HG03571 (cell line): ENCODE data around the gene OR4K14.
"Not testable (repeated sequence)": the region's sequence is repeated elsewhere in the genome, so short reads cannot be mapped to it uniquely, and the experiment has no call there.

Experiments used
- ATAC-seq: cut with Tn5 transposase; IDR thresholded peaks from one replicate; pipeline ENCODE4 v1.9.1; 2021; ENCODE audit not compliant: unreplicated experiment

OR4K14 gene, protein sequence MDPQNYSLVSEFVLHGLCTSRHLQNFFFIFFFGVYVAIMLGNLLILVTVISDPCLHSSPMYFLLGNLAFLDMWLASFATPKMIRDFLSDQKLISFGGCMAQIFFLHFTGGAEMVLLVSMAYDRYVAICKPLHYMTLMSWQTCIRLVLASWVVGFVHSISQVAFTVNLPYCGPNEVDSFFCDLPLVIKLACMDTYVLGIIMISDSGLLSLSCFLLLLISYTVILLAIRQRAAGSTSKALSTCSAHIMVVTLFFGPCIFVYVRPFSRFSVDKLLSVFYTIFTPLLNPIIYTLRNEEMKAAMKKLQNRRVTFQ

DNA sequence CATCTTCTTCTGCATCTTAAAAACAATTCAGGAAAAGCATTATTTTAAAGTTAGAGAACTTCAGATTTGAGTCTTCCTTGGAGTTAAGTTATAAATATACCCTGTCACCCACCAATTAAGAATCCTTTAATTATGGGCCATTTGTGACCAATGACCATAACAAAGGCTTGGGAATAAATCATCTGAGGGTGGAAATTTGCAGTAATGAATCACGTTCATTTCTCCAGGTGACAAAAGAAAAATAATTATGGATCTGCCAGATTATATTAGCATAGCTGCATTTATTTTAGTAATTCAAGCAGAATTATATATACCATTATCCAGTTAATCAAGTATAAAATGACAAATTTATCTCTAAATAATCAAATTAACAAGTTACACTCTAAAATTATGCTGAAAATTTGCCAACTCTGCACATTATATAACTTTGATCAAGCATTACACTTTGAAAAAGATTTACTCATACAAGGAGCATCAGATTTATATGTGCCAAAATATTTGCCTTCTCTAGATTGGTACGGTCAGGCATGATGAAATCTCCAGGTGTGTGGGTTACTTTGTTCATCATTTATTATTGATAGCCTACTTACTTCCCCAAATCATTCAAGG lies at the start of gene OR4K14:
Gene OR4K14, minus strand, starts transcription at position 51 of the 609 bp plus-strand sequence. CDS start 4,114 bp downstream, outside the sequence.
- ATAC-seq: no peak

DNA sequence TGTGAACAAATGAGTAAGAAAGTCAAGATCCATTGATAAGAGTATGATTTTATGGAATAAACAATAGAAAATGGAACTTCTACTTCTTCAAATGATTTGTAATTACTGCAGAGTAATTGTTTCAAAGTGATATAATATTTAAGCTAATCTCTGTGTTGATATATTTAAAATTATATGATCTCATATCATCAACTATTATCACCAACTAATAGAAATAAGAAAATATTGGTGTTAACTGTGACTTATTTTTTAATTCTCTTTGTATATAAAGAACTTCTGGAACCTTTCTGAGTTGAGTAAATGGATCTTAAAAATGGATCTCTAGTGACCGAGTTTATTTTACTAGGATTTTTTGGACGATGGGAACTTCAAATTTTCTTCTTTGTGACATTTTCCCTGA lies 40.6 kb upstream of the OR4K14 start, which contains the start of gene OR4L1:
Gene OR4L1, plus strand, starts transcription at position 301 of the 400 bp plus-strand sequence. Its CDS starts 0 bp downstream, at position 301.
- ATAC-seq: no peak

DNA sequence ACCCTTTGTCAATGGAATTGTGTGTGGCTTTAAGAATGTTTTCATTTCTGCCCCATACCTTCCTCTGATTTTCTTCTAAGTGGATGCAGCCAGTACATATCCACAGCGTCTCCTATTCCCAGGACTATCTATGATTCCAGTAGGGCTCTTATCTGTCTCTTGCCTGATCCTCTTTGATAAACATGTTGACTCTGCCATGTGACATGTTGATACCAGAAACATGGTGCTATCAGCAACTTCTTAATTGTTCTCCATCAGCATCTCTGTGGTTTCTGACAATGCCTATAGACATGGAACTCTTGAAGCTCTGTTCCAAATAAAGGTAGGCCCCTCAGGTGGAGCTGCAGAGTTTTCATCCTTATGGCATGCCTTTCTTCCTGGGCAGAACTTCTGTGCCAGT lies 29.1 kb upstream of the OR4K14 start:
- no peak for ATAC-seq

DNA sequence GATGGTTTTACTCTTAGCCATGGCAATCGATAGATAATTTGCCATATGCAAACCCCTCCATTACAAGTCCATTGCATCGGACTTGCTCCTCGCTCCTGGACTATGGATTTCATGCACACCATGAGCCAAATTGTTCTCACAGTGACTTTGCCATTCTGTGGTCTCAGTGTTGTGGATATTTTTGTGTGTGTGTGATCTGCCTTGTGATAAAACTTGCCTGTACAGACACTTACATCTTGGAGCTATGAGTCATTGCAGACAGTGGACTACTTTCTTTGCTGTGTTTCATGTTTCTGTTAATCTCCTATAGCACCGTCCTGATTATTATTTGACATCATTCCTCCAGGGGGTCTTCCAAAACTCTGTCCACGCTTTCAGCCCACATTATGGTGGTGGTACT lies 25.1 kb upstream of the OR4K14 start:
- ATAC-seq: no peak

DNA sequence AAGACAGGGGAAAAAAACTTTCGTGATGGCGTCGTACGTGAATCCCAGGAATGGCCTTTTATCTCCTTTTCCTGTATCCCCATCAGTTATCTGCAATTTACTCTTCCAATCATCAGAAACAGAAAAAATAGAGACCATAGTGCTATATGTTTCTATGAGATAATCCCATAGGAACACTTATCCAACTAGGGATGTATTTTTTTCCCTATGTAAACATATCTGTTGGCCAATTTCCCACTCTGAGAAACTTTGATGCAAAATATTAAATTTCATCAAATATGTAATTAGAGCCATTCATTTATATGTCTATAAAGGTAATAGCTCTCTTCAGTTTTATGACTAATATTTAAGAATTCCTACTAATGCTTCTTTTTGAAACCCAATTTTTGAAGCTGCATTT lies 16.8 kb upstream of the OR4K14 start, which contains the start of gene OR4K13:
Gene OR4K13, minus strand, starts transcription at position 101 of the 400 bp plus-strand sequence. CDS start 1,280 bp downstream, outside the sequence.
- ATAC-seq: no peak

DNA sequence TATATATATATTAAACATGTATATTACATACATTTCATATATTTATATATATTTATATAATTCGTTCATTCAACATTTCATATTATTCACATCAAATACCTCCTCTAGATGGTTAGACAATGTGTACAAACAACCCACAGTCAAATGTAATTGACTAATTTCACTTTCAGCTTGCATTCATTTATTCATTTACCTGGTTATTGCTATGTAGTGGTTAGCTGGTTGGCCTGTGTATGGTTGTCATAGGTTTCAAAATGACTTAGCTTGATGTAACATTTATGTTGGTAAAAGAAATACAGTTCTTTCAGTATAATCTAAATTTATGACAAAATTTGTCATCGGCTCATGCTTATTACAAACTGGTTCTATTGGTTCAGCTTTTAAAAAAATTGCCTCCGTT lies 16.3 kb upstream of the OR4K14 start:
- ATAC-seq: no peak

DNA sequence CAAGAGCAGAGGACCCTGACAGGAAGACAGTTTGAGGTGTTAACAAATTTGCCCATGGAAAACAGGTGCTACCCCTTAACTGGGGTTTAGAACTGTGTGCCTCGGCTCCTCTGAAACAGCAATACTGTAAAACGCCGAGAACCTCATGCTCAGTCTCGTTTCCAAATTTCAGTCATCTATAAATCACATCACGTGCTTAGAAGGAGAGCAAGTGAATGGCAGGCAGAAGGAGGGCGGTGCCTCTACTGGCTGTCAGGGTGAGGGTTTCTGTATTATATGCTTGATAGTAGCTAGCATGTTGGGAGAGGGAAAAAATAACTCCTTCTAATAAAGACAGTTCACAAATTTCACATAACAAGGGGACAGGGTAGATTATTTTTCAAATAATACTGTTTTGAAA lies 12.0 kb upstream of the OR4K14 start:
- ATAC-seq: no peak

DNA sequence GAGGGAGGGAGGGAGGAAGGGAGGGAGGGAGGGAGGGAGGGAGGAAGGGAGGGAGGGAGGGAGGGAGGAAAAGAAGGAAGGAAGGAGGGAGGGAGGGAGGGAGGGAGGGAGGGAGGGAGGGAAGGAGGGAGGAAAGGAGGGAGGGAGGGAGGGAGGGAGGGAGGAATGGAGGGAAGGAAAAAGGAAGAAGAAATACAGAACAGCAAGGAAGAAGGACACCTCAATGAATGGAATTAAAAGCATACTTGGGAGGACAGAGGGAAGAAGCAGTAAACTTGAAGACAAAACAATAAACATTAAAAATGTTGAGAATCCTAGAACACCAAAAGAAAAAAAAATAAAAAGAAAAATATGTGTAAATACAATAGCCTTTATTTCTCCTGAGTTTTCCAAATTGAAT lies 11.0 kb downstream of the OR4K14 start:
- no peak for ATAC-seq

DNA sequence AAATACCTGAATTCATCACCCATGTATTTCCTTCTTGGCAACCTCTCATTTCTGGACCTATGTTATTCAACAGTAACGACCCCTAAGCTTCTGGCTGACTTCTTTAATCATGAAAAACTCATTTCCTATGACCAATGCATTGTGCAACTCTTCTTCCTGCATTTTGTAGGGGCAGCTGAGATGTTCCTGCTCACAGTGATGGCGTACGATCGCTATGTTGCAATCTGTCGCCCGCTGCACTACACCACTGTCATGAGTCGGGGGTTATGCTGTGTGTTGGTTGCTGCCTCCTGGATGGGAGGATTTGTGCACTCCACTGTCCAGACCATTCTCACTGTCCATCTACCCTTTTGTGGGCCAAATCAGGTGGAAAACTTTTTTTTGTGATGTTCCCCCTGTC lies 16.8 kb downstream of the OR4K14 start:
- ATAC-seq: no peak

DNA sequence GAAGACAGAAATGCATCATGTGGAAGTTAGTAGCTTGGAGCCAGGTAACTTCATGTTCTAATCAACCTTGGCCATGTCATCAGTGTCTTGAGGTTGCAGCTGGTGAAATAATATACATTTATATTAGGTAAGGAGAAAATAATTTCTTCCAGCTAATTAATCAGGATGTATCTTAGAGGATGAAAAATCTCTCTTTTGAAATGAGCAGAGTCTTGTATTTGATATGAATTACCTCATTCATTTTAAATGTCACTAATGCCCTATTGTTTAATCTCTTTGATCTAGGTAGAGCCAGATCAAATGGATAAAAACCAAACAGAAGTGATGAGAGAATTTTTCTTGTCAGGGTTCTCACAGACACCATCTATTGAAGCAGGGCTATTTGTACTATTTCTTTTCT lies 17.2 kb downstream of the OR4K14 start, which contains the start of gene OR4Q2:
Gene OR4Q2, plus strand, starts transcription at position 301 of the 400 bp plus-strand sequence.
- ATAC-seq: no peak

DNA sequence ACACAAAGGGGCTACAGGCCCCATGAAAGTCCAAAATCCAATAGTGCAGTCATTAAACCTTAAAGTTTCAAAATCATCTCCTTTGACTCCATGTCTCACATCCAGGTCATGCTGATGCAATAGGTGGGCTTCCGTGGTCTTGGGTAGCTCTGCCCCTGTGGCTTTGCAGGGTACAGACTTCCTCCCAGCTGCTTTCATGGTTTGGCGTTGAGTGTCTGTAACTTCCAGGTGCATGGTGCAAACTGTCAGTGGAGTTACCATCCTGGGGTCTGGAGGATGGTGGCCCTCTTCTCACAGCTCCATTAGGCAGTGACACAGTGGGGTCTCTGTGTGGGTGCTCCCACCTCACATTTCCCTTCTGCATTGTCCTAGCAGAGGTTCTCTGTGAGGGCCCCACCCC lies 25.7 kb downstream of the OR4K14 start:
- ATAC-seq: no peak

DNA sequence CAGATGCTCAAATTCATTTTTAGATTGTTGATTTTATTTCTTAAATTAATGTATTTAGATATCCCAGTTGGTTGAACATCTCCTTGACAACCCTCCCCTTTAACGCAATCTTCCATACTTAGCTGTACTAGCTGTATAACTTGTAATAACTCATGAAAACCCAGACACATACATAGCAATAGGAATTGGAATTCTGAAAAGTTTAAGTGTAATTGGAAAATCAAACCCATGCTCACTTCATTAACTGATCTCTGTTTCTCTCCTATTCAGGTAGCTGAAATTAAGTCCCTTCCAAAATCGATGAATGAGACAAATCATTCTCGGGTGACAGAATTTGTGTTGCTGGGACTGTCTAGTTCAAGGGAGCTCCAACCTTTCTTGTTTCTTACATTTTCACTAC lies 43.8 kb downstream of the OR4K14 start, which contains the start of gene OR4K15:
Gene OR4K15, plus strand, starts transcription at position 301 of the 400 bp plus-strand sequence. Its CDS starts 0 bp downstream, at position 301.
- no peak for ATAC-seq

DNA sequence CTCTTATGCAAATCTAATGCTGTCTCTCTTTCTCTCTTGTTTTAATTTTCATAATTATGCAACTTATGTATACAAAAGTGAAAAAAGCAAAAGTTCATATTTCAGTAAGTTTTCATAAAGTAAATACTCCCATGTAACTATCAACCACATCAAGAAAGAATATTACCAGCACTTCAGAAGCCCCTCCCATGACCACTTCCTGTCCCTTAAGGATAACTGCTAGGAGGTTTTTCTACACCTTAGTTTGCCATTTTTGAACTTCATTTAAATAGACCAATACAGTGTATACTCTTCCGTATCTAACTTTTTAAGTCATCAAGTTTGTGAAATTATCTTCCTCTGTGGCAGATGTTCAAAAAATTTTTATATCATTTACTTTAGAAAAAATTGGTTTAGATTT lies 44.3 kb downstream of the OR4K14 start:
- ATAC-seq: no peak

DNA sequence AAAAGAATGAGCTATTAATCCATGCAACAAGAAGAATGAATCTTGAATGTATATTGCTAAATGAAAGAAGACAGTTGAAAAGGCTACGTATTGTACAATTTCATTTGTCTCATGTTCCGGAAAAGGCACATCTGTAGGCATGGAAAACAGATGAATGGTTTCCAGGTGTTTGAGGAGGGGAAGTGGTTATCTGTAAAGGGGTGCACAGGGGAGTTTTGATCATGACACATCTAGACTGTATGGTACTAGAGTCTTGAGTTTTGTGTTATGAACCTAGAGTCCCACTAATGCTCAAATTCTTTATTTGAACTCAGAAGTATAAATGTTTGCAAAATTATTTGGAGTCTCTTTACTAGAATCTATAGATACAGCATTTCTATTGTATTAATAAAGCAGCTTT lies 49.4 kb downstream of the OR4K14 start:
- not testable (repeated sequence) for ATAC-seq
